Left lung (tissue), 10 donors: Measurements from ENCODE around the gene SMARCA4. TPM values are rescaled to one million over a fixed set of nuclear protein-coding genes. Genes with fewer than 3 reads are reported as not detected.

Source experiments
- ATAC-seq: fragments of 200-7000 bp; cut with Tn5 transposase; one replicate; pipeline ENCODE4 v1.9.1; 2020; ENCODE audit warnings: moderate library complexity
- DNase-seq, 4 donors: peaks; one replicate each; pipeline ENCODE4 v3.0.0-alpha.2; 2013 to 2020
- H3K27ac ChIP-seq, 2 donors: fragments of 200-600 bp; sonication (generic) in 1 of 2; one replicate each; pipeline versions ENCODE4 v1.5.0 to v1.8.0; 2020 to 2021
- H3K27me3 ChIP-seq, 2 donors: fragments of 200-600 bp; sonication (generic) in 1 of 2; one replicate each; pipeline versions ENCODE4 v1.5.0 to v1.8.0; 2020 to 2021
- H3K36me3 ChIP-seq, 2 donors: fragments of 200-600 bp; sonication (generic) in 1 of 2; one replicate each; pipeline versions ENCODE4 v1.5.0 to v1.8.0; 2020 to 2021
- H3K4me1 ChIP-seq, 2 donors: fragments of 200-600 bp; one replicate each; pipeline ENCODE4 v1.8.0; 2021
- H3K4me3 ChIP-seq, 2 donors: fragments of 200-600 bp; sonication (generic) in 1 of 2; one replicate each; pipeline versions ENCODE4 v1.5.0 to v1.8.0; 2020 to 2021; ENCODE audit warnings: mild to moderate bottlenecking in 1 of 2
- H3K9me3 ChIP-seq, 2 donors: fragments of 200-600 bp; sonication (generic) in 1 of 2; one replicate each; pipeline versions ENCODE4 v1.5.0 to v1.8.0; 2020 to 2021
- CTCF ChIP-seq, 2 donors: fragments of 200-600 bp; sonication (generic) in 1 of 2; IDR thresholded peaks; one replicate each; pipeline versions ENCODE4 v1.5.0 to v1.8.0; 2021; ENCODE audit warnings: antibody characterized with exemption in 2 of 2
- intact Hi-C, 2 donors: fragments of 100-400 bp; cut with DNase I; formaldehyde crosslinking; loops; one replicate each; pipeline versions ENCODE4 v1.11.2 to v1.14.2; 2022
- polyA plus RNA-seq, 6 donors: library from polyadenylated mRNA; unstranded; fragments of 120-200 nt; gene quantifications; one replicate each; pipeline ENCODE4 v1.2.1, GENCODE V29; 2013; ENCODE audit not compliant: insufficient read length in 6 of 6
- total RNA-seq, 2 donors: library from RNA; stranded (reverse); fragmentation: NEBNext Ultra II Directional; extraction: Animal tissue kit (Norgen Biotek cat#: 25700); gene quantifications; one replicate each; pipeline ENCODE4 v1.2.1, GENCODE V29; 2021
- donor health status: DM: no; HTN: yes; CAD: no.
- donor health status: DM: no; HTN: no; CAD: no.

Gene SMARCA4
- total and polyA plus RNA-seq, 8 donors: 98.3 to 168 (median 151) TPM

GRCh38 chr19:10977742-10978092 is 16.9 kb downstream of the SMARCA4 start:
- DNase-seq (peak in 1 of 4 donors; percentile 28), ATAC-seq (no peak)
- peaks cover 19 to 38% of the 10 kb centered on the region in 2 donors for H3K4me1 ChIP-seq
- no peaks in the 10 kb centered on the region for H3K9me3 ChIP-seq
- no peaks in the 10 kb centered on the region for H3K36me3 ChIP-seq
- no peak overlapping the region for H3K4me3 ChIP-seq
- TF ChIP-seq CTCF (IDR thresholded peaks at IDR 0.05): no peak
- H3K27ac ChIP-seq: no peak overlapping the region
- H3K27me3 ChIP-seq: no peaks in the 10 kb centered on the region
- intact Hi-C loops: no loop called here

DNA sequence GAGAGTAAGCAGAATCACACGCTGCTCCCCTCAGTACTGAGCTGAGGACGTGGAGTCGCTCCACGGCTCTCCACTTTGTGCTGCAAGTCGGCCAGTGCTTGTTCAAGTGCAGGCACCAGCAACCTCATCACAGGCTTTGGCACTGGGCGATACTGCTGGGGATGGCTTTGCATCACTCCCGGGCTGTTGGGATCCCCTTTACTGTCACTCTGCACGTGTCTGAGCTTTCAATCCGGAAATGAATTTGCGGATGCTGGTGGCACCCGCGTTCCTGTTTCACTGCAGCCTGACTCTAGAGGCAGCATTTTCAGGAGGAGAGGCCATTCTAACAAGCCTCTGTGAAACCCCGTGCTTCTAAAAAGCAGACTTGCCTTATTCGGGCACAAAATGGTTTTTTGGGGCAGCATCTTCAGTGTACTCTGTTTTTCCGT is 19.1 kb downstream of the SMARCA4 start:
- Histone ChIP-seq H3K27ac (no peak overlapping the region), H3K4me3 (no peak overlapping the region), H3K4me1 (peaks cover 18 to 32% of the 10 kb centered on the region in 2 donors), H3K36me3 (peaks cover 0 to 14% of the 10 kb centered on the region in 2 donors), H3K9me3 (no peaks in the 10 kb centered on the region), H3K27me3 (no peaks in the 10 kb centered on the region)
- peak in 1 of 4 donors; percentile 28 for DNase-seq
- intact Hi-C loops: no loop called here
- no peak for ATAC-seq
- no peak for TF ChIP-seq CTCF (IDR thresholded peaks at IDR 0.05)

GRCh38 chr19:10981252-10981895 is 20.5 kb downstream of the SMARCA4 start:
- intact Hi-C loops: no loop called here
- Histone ChIP-seq H3K4me3 (no peak overlapping the region), H3K36me3 (peaks cover 0 to 28% of the 10 kb centered on the region in 2 donors), H3K9me3 (no peaks in the 10 kb centered on the region), H3K4me1 (peaks cover 5 to 18% of the 10 kb centered on the region in 2 donors), H3K27me3 (no peaks in the 10 kb centered on the region), H3K27ac (no peak overlapping the region)
- ATAC-seq: no peak
- TF ChIP-seq CTCF (IDR thresholded peaks at IDR 0.05): no peak
- DNase-seq: peak in 1 of 4 donors; percentile 37

DNA sequence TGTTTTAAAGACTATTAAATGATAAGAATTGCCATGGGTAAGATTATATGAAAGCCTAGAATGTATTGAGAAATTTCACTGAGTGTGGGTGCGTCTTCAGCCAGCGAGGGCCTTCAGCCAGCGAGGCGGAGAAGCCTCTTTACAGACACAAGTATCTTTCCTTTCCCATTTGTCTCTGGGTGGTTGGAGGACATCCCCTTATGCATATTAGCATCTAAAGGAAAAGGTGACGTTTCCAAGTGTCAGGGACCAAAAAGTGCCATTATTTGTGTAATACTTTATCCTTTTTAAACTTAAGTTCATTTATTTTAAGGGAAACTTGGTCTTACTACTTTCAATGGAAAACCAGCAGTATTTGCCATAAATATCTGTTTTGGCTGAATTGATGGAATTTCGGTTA is 22.2 kb downstream of the SMARCA4 start:
- H3K36me3 ChIP-seq: peaks cover 0 to 45% of the 10 kb centered on the region in 2 donors

More for the DNA sequence above, 22.2 kb downstream of the SMARCA4 start:
- ATAC-seq: no peak
- peak in 2 of 4 donors; percentile 8 to 43 for DNase-seq
- no peak for TF ChIP-seq CTCF (IDR thresholded peaks at IDR 0.05)
- intact Hi-C loops: no loop called here
- H3K4me3 ChIP-seq: no peak overlapping the region
- H3K27me3 ChIP-seq: no peaks in the 10 kb centered on the region
- H3K27ac ChIP-seq: no peak overlapping the region
- peaks cover 0 to 1% of the 10 kb centered on the region in 2 donors for H3K4me1 ChIP-seq
- no peaks in the 10 kb centered on the region for H3K9me3 ChIP-seq
